ENCODE measurements around the gene ZNF837. TPM values are rescaled to one million over a fixed set of nuclear protein-coding genes. Genes with fewer than 3 reads are reported as not detected.
"Not testable (repeated sequence)": the region's sequence is repeated elsewhere in the genome, so short reads cannot be mapped to it uniquely, and the experiment has no call there.

The ZNF837 gene
- total RNA-seq, 4 donors from 2014 or later, result 0.48 to 4.4 (median 2.1) TPM

DNA sequence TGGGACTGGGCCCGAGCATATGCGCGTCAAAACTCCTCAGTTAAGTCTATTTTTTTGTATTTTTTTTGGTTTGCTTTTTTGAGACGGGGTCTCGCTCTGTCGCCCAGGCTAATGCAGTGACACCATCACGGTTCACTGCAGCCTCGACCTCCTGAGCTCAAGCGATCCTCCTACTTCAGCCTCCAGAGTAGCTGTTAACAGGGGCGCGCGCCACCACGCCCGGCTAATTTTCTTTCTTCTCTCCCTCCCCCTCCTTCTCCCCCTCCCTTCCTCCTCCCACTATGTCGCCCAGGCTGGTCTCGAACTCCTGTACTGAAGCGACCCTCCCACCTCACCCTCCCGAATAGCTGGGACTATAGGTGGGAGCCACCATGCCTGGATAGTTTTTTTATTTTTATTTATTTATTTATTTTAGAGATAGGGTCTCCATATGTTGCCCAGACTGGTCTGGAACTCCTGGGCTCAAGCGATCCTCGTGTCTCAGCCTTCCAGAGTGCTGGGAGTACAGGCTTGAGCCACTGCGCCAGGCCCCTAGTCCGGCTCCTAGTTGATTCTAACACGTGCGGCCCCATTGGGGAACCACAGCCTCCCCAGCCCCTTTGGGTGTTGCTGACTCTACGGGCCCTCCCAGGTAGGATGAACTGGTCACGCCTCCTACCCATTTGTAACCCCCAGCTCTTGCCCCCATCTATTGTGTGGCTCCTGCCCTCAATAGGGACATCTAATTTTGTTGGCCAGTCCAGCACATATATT lies 806 bp upstream of the ZNF837 start:
- DNase-seq (ENCODE audit: low spot score), result no peak
- TF ChIP-seq, protein P1, sequence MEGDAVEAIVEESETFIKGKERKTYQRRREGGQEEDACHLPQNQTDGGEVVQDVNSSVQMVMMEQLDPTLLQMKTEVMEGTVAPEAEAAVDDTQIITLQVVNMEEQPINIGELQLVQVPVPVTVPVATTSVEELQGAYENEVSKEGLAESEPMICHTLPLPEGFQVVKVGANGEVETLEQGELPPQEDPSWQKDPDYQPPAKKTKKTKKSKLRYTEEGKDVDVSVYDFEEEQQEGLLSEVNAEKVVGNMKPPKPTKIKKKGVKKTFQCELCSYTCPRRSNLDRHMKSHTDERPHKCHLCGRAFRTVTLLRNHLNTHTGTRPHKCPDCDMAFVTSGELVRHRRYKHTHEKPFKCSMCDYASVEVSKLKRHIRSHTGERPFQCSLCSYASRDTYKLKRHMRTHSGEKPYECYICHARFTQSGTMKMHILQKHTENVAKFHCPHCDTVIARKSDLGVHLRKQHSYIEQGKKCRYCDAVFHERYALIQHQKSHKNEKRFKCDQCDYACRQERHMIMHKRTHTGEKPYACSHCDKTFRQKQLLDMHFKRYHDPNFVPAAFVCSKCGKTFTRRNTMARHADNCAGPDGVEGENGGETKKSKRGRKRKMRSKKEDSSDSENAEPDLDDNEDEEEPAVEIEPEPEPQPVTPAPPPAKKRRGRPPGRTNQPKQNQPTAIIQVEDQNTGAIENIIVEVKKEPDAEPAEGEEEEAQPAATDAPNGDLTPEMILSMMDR (IDR thresholded peaks at IDR 0.05), result no peak
- no peak for ATAC-seq (ENCODE audit: low FRiP score)

DNA sequence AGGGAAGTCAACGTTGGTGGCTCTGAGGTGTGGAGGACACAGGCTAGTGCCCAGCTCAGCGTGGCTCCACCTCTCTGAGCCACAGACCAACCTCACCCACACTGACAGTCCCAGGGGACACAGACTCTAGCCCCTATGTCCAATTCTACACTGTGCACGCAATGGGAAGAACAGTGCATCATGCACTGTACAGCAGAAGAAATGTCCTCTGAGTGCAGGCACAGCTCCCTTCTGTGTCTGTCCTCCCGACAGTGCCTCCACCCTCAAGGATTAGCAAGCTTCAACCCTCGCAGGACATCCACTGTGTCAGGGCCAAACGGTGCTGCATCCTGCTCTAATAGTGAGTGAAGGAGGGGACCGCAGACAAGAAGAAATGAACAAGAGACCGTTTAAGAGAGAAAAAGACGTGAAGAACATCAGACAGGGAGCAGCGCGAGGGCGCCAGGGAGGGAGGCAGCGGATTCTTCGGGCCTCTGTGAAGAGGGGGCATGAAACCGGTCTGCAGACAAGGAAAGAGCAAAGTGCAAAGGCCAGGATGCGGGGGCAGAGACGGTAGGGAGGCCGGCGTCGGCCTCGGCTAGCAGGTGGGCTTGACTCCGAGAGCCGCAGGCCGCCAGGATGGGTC lies 681 bp downstream of the ZNF837 start:
- ATAC-seq (ENCODE audit: low FRiP score) (no peak), DNase-seq (ENCODE audit: low spot score) (no peak)
- TF ChIP-seq, protein P1 (IDR thresholded peaks at IDR 0.05), result no peak

GRCh38 chr19:58379246-58379645 lies 1.6 kb downstream of the ZNF837 start:
- no peak for ATAC-seq (ENCODE audit: low FRiP score)
- DNase-seq (ENCODE audit: low spot score), result no peak
- TF ChIP-seq, protein P1 (IDR thresholded peaks at IDR 0.05), result no peak

- ATAC-seq (ENCODE audit: low FRiP score); DNase-seq (ENCODE audit: low spot score): not testable (repeated sequence)
Observed at GRCh38 chr19:58376724-58377123, 4.1 kb downstream of the ZNF837 start.

- TF ChIP-seq, protein P1 (IDR thresholded peaks at IDR 0.05), result no peak
- DNase-seq (ENCODE audit: low spot score) (no peak), ATAC-seq (ENCODE audit: low FRiP score) (no peak)
Observed at GRCh38 chr19:58374200-58374599, 6.6 kb downstream of the ZNF837 start.

DNA sequence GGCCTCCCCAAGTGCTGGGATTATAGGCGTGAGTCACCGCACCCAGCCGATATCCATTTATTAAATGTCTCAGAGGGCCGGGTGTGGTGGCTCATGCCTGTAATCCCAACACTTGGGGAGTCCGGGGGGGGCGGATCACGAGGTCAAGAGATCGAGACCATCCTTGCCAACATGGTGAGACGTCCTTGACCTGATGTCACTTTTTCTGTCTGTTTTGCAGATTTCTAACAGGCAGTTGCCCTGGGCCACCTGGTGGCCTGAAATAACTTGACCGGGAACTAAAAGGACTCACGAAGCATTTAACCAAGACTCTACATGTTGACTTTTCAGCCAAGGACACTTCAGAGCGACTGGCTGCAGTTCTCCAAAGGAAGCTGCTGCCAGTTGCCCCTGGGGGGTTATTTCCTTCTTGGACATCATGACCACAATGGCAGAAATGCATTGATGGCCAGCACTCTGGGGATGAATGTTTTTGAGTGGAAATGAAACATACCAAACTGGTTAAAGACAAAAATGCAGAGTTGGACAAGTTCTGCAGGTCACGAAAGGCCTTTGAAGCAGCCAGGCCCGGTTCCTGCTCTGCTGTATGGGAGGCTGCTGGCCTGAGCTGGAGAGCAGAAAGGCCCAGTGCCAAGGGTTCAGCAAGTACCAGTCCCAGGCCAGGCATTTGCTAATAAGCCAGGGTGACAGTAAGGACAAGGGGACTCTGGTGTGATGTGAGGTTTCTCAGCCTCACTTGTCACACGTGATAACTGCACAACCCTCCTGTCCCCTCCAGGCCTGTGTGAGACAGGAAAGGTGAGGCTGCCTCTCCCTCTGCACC lies 8.3 kb downstream of the ZNF837 start:
- ATAC-seq (ENCODE audit: low FRiP score), result no peak
- DNase-seq (ENCODE audit: low spot score), result no peak
- TF ChIP-seq, protein P1 (IDR thresholded peaks at IDR 0.05), result no peak
